Ishikawa (cell line): ENCODE results near the gene MCM9.

Source experiments
- CEBPB ChIP-seq: IDR thresholded peaks from 2 replicates; pipeline ENCODE4 v1.6.1; 2012
- CREB1 ChIP-seq: IDR thresholded peaks from 2 replicates; pipeline ENCODE4 v1.6.1; 2012; ENCODE audit warnings: low read depth
- EGR1 ChIP-seq: IDR thresholded peaks from 2 replicates; pipeline ENCODE4 v1.6.1; 2012
- EP300 ChIP-seq: IDR thresholded peaks from 2 replicates; pipeline ENCODE4 v1.6.1; 2012; ENCODE audit warnings: borderline replicate concordance
- FOXM1 ChIP-seq: IDR thresholded peaks from 2 replicates; pipeline ENCODE4 v1.6.1; 2012; ENCODE audit warnings: low read depth, borderline replicate concordance
- NFIC ChIP-seq: IDR thresholded peaks from 2 replicates; pipeline ENCODE4 v1.6.1; 2012
- RAD21 ChIP-seq: IDR thresholded peaks from 2 replicates; pipeline ENCODE4 v1.6.1; 2012; ENCODE audit warnings: low read depth
- TAF1 ChIP-seq: IDR thresholded peaks from 2 replicates; pipeline ENCODE4 v1.6.1; 2012; ENCODE audit warnings: low read depth, mild to moderate bottlenecking
- TCF12 ChIP-seq: IDR thresholded peaks from 2 replicates; pipeline ENCODE4 v1.6.1; 2012; ENCODE audit warnings: low read depth
- TEAD4 ChIP-seq: IDR thresholded peaks from 2 replicates; pipeline ENCODE4 v1.6.1; 2012
- YY1 ChIP-seq: IDR thresholded peaks from 2 replicates; pipeline ENCODE4 v1.6.1; 2012; ENCODE audit warnings: low read depth
- ZBTB7A ChIP-seq: IDR thresholded peaks from 2 replicates; pipeline ENCODE4 v1.6.1; 2012; ENCODE audit warnings: low read depth
- TF ChIP-seq, protein P1 (sequence below): IDR thresholded peaks from 2 replicates; pipeline ENCODE4 v1.6.1; 2012; ENCODE audit warnings: low read depth, mild to moderate bottlenecking
- TF ChIP-seq, protein P2 (sequence below): IDR thresholded peaks from 2 replicates; pipeline ENCODE4 v1.6.1; 2012
- TF ChIP-seq, protein P3 (sequence below): IDR thresholded peaks from 2 replicates; pipeline ENCODE4 v1.6.1; 2012

Gene MCM9

DNA sequence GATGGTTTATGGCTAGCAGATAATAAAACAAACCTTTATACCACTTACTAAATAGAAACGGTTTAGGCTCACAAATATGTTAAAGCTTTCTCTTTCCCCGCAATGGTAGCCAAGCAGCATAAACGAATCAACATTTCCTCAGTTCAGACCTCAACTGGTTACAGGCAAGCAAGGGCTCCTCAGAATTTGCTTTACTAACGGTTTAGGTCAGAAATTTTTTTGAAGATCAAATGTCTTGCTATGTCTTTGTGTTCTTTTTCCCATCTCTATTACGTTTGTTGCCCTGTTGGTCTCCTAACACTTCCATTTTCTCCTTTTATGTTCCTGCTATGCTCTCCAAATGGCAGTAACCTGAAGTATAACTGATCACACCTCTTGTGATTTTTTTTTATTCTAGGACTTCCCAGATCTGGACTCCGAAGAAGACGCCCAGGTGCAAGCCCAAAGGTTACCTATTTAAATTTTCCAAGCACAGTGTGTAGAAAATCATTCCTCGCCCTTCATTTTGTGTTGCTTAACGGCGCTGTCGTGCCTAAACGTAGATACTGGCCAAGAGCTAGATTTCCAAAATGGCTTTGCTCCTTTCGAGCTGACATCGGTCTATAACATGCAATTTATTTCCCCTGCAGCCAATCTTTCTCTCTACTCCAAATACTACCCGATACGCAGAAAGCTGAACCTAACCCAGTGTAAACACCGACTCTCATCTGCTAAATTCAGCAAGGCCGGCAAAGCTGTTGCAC, 41.7 kb downstream of the MCM9 start:
- TF ChIP-seq TAF1 (no peak), TEAD4 (no peak), YY1 (peak; percentile 60; the same call in 1 of the 2 replicates)

DNA sequence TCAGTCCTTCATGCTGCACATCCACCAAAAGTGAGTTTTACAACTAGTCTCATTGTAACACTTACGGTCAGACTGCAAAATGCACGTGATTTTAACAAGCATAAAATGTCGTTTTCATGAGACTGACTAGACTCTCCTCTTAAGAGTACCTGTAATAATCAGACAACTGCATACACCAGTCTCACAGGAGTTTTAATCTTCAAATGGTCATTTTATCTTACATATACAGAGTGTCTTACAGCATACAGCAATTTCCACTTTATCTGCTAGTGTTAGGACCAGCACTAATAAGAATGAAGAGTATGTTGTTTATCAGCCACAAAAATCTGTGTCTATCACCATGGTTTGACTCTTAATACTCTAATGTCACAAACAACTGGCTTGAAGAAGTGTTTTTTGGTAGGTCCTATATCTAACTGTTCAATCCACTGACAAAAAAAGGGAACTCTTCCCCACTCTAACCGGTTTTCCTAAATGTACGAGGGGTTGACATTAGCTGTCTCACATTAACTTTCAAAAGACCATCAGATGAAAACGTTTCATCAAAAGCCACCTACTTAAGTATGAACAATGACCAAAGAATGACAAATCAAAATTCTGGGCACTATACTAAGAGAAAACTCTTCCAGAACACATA, 42.5 kb downstream of the MCM9 start:
- TF ChIP-seq YY1, result no peak
- no peak for TF ChIP-seq ZBTB7A
- TF ChIP-seq RAD21, result no peak
- TF ChIP-seq NFIC, result no peak
- no peak for TF ChIP-seq EP300

DNA sequence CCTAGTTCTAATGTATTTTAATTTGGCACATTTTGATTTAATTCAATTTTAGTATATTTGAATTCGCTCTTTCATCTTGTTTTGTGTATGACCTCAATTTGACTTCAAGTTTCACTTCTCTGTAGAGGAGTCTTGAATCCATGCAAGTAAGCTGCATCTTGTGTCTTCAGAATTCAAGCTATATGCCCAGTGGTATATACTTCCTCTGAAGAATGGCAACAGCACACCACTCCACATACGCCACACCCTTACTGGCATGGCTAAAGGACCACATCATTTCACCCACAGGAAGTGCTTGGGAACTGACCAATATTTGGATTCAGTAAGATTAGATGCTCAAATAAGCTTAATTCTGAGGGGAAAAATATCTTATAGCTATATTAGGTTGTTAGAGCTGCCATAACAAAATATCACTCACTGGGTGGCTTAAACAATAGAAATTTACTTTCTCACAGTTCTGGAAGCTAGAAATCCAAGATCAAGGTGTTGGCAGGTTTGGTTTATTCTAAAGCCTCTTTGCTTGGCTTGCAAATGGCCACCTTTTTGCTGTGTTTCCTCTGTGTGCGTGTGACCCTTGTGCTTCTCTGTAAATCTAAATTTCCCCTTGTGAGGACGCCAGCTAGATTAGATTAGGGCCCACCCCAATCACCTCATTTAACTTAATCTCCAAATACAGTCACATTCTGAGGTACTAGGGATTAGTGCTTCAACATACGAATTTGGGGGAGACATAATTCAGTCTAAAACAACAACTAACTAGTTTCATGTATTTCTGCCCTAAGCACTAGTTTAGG, 43.8 kb downstream of the MCM9 start:
- TF ChIP-seq CREB1 (no peak), RAD21 (no peak), FOXM1 (no peak), EP300 (no peak), EGR1 (no peak), TEAD4 (no peak), YY1 (no peak), CEBPB (no peak), ZBTB7A (no peak), NFIC (no peak), TCF12 (no peak), TAF1 (no peak)
- TF ChIP-seq, protein P1, sequence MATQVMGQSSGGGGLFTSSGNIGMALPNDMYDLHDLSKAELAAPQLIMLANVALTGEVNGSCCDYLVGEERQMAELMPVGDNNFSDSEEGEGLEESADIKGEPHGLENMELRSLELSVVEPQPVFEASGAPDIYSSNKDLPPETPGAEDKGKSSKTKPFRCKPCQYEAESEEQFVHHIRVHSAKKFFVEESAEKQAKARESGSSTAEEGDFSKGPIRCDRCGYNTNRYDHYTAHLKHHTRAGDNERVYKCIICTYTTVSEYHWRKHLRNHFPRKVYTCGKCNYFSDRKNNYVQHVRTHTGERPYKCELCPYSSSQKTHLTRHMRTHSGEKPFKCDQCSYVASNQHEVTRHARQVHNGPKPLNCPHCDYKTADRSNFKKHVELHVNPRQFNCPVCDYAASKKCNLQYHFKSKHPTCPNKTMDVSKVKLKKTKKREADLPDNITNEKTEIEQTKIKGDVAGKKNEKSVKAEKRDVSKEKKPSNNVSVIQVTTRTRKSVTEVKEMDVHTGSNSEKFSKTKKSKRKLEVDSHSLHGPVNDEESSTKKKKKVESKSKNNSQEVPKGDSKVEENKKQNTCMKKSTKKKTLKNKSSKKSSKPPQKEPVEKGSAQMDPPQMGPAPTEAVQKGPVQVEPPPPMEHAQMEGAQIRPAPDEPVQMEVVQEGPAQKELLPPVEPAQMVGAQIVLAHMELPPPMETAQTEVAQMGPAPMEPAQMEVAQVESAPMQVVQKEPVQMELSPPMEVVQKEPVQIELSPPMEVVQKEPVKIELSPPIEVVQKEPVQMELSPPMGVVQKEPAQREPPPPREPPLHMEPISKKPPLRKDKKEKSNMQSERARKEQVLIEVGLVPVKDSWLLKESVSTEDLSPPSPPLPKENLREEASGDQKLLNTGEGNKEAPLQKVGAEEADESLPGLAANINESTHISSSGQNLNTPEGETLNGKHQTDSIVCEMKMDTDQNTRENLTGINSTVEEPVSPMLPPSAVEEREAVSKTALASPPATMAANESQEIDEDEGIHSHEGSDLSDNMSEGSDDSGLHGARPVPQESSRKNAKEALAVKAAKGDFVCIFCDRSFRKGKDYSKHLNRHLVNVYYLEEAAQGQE, result no peak
- TF ChIP-seq, protein P2, sequence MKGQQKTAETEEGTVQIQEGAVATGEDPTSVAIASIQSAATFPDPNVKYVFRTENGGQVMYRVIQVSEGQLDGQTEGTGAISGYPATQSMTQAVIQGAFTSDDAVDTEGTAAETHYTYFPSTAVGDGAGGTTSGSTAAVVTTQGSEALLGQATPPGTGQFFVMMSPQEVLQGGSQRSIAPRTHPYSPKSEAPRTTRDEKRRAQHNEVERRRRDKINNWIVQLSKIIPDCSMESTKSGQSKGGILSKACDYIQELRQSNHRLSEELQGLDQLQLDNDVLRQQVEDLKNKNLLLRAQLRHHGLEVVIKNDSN, result no peak
- TF ChIP-seq, protein P3, sequence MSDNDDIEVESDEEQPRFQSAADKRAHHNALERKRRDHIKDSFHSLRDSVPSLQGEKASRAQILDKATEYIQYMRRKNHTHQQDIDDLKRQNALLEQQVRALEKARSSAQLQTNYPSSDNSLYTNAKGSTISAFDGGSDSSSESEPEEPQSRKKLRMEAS, result no peak

DNA sequence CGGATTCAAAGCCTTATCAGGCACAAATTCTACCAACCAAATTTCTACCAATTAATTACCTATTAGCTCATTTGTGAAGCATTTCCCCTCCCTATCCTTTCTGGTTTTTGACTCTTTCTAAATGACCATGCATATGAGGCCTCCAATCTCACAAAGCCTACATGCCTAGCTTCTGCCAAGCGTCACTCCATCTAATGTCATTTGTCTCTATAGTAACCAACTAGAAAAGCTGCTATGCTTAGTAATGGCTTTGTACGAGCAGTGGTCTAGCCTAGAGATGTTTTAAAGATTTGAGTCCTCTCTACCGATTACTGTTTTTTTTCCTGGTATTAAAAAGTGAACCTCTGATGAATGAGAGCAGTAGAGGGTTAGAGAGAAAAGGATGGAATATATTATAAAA, 45.8 kb downstream of the MCM9 start:
- no peak for TF ChIP-seq TCF12
- TF ChIP-seq, protein P3, result no peak

DNA sequence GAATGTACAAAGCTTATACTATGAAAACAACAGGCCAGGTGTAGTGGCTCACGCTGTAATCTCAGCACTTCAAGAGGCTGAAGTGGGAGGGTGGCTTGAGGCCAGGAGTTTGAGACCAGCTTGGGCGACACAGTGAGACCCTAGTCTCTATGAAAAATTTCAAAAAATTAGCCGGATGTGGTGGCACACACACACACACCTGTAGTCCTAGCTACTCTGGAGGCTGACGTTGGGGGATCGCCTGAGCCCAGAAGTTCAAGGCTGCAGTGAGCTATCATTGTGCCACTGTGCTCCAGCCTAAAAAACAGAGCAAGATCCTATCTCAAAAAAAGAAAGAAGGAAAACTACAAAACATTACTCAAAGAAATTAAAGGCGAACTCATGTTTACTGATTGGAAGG, 48.3 kb downstream of the MCM9 start:
- TF ChIP-seq EP300, result no peak
- no peak for TF ChIP-seq EGR1
- TF ChIP-seq TAF1, result no peak
- no peak for TF ChIP-seq CEBPB
- no peak for TF ChIP-seq RAD21
- no peak for TF ChIP-seq ZBTB7A
- no peak for TF ChIP-seq NFIC
- no peak for TF ChIP-seq CREB1
- TF ChIP-seq, protein P2, result no peak
- no peak for TF ChIP-seq TCF12
- TF ChIP-seq FOXM1, result no peak
- TF ChIP-seq YY1, result no peak
- TF ChIP-seq TEAD4, result no peak

DNA sequence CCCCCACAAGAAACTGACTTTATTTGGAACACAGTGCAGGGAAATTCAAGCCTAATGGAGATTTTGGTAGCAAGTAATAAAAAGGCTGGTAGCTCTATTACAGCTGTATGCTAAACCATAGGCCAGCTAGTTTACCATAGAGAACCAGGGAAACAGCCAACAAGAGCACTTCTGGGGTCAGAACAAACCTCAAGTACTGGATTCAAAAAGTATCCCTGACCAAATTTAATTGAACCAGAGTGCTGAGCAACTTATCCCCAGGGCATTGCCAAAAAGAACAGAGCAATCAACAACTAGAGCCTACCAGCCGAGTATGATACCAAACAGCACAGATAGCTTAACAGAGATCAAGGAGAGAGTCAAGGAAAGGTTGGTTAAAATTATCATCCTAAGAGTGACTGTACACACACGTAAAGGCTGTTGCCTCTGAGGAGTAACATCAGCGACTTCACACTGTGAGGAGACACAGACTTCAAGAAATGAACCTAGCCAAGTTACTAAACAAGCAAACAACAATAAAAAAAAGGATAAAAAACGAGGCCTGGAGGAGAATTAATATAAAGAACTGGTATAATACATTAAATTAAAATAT, 52.5 kb downstream of the MCM9 start:
- TF ChIP-seq TCF12, result no peak
- TF ChIP-seq CEBPB, result no peak
- TF ChIP-seq, protein P2, result no peak
- TF ChIP-seq YY1, result no peak
- TF ChIP-seq FOXM1, result no peak
